ENCODE data around the gene TNS4. TPM values are rescaled to one million over a fixed set of nuclear protein-coding genes. Genes with fewer than 3 reads are reported as not detected.
A peak's percentile ranks its signal among the peaks of the same experiment; 100 is the strongest.

TNS4 gene
- total RNA-seq, 4 donors from 2014 or later = 0.30 TPM; not detected in 3

GRCh38 chr17:40541060-40541872 lies 39.8 kb upstream of the TNS4 start:
- no peak overlapping the region for H3K4me3 ChIP-seq
- 82 to 94% methylated on average over 13 to 20 of the region's 20 CpGs for WGBS, 2 donors

GRCh38 chr17:40540448-40540847 lies 39.0 kb upstream of the TNS4 start:
- no peaks in the 10 kb centered on the region for H3K27me3 ChIP-seq
- TF ChIP-seq CTCF (IDR thresholded peaks at IDR 0.05) = no peak
- TF ChIP-seq EP300 (IDR thresholded peaks at IDR 0.05) = no peak
- no peak for TF ChIP-seq POLR2A (IDR thresholded peaks at IDR 0.05)
- no peak overlapping the region for H3K4me3 ChIP-seq
- peak overlapping the region; percentile 20 to 97 (median 72) for H3K27ac ChIP-seq
- H3K9me3 ChIP-seq = no peaks in the 10 kb centered on the region
- peaks cover 9 to 88% (median 68%) of the 10 kb centered on the region in 4 donors for H3K4me1 ChIP-seq
- H3K36me3 ChIP-seq = no peaks in the 10 kb centered on the region
- 89 to 91% methylated on average over 8 of the region's 8 CpGs for WGBS, 2 donors
- no peak for DNase-seq (ENCODE audit: low spot score in 2 of 2)

More at GRCh38 chr17:40541060-40541872, 39.8 kb upstream of the TNS4 start:
- no peak for TF ChIP-seq CTCF (IDR thresholded peaks at IDR 0.05)
- no peak for TF ChIP-seq EP300 (IDR thresholded peaks at IDR 0.05)
- no peak for TF ChIP-seq POLR2A (IDR thresholded peaks at IDR 0.05)
- H3K36me3 ChIP-seq = no peaks in the 10 kb centered on the region
- peak overlapping the region; percentile 85 to 97 (median 90) for H3K27ac ChIP-seq
- H3K4me1 ChIP-seq = peaks cover 9 to 80% (median 64%) of the 10 kb centered on the region in 4 donors
- no peak for DNase-seq (ENCODE audit: low spot score in 2 of 2)
- no peaks in the 10 kb centered on the region for H3K9me3 ChIP-seq
- H3K27me3 ChIP-seq = no peaks in the 10 kb centered on the region

GRCh38 chr17:40539711-40540411 lies 38.4 kb upstream of the TNS4 start:
- WGBS, 2 donors = 82 to 91% methylated on average over 8 to 9 of the region's 9 CpGs
- H3K4me1 ChIP-seq = peaks cover 9 to 93% (median 68%) of the 10 kb centered on the region in 4 donors
- no peak overlapping the region for H3K4me3 ChIP-seq
- TF ChIP-seq POLR2A (IDR thresholded peaks at IDR 0.05) = no peak
- TF ChIP-seq EP300 (IDR thresholded peaks at IDR 0.05) = no peak
- TF ChIP-seq CTCF (IDR thresholded peaks at IDR 0.05) = no peak
- no peaks in the 10 kb centered on the region for H3K36me3 ChIP-seq
- H3K9me3 ChIP-seq = no peaks in the 10 kb centered on the region
- DNase-seq (ENCODE audit: low spot score in 2 of 2) = no peak
- H3K27ac ChIP-seq = peak overlapping the region in 3 of 4 donors; percentile 54 to 97 (median 91)
- H3K27me3 ChIP-seq = no peaks in the 10 kb centered on the region

GRCh38 chr17:40538936-40539705 lies 37.7 kb upstream of the TNS4 start:
- Histone ChIP-seq H3K27ac (peak overlapping the region; percentile 64 to 97 (median 78)), H3K27me3 (no peaks in the 10 kb centered on the region), H3K36me3 (no peaks in the 10 kb centered on the region), H3K4me3 (no peak overlapping the region), H3K9me3 (no peaks in the 10 kb centered on the region), H3K4me1 (peaks cover 9 to 96% (median 68%) of the 10 kb centered on the region in 4 donors)
- no peak for DNase-seq (ENCODE audit: low spot score in 2 of 2)
- TF ChIP-seq POLR2A (IDR thresholded peaks at IDR 0.05) = no peak
- no peak for TF ChIP-seq EP300 (IDR thresholded peaks at IDR 0.05)
- no peak for TF ChIP-seq CTCF (IDR thresholded peaks at IDR 0.05)
- 86 to 91% methylated on average over 6 of the region's 6 CpGs for WGBS, 2 donors

Data from tibial nerve (tissue), 4 donors.